HG03460 (cell line): ENCODE measurements around the gene UBE2B.
"Not testable (repeated sequence)": the region's sequence is repeated elsewhere in the genome, so short reads cannot be mapped to it uniquely, and the experiment has no call there.

Experiments used
- ATAC-seq: cut with Tn5 transposase; IDR thresholded peaks from one replicate; pipeline ENCODE4 v1.9.1; 2021; ENCODE audit not compliant: unreplicated experiment

The UBE2B gene

DNA sequence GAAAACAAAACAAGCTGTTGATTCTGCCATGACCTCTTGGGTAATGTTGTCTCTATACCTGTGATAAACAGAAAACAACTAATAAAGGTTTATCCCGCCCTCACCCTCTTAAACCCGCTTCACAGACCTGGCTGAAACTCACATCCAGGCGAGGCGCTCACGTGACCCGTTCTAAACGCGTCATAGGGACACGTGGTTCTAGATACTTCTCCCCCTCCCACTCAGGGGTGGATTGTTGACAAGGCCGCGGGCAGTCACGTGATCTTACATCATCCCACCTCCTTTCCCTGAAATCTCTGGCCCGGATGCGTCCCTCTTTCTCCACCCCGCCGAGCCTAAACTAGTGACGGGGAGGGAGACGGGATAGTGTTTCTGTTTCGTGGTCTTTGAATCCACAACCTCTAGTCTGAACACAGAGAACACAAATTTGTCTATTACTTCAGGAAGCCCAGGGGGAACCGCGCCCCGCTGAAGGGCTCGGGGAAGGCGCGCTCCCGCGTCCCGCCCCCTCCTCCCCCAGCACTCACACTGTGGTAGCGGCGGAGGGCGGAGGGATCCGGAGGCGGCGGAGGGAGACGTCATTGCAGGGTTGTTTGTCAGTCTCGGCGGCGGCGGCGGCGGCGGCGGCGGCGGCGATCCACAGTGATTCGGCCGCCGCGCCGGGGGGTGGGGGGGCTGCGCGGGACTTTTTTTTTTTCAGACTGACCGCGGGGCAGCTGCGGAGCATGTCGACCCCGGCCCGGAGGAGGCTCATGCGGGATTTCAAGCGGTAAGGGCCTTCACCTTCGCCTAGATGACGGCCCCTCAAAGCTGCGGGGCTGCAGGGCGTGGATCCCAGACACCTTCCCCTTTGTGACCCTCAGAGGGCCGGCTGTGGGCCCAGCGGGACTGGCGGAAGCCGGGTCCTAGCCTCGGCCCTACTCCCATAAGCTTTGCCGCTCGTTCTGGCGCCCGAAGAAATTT lies at the start of gene UBE2B:
Gene UBE2B (plus strand): TSS at position 699 of the 963 bp plus-strand sequence. CDS start 27 bp downstream, at position 726.
- peak; percentile 76 for ATAC-seq

DNA sequence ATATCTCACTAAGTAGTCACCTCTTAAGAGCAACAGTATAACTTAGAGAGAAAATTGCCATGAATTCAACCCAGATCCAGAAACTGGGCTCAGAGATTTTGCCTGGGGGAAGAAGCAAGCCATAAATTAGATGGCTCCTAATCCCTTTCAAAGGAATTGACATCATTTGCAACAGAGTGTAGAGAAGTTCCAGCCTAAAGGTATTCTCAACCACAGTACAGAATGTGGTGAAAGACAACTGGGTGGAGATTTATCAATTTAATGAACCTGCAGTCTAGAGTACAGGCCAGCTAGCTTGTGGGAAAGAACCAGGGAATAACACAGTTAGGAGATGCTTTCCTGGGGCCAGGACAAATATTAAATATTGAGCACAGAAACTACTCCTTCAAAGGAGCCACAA lies 44.0 kb upstream of the UBE2B start:
- ATAC-seq: no peak

DNA sequence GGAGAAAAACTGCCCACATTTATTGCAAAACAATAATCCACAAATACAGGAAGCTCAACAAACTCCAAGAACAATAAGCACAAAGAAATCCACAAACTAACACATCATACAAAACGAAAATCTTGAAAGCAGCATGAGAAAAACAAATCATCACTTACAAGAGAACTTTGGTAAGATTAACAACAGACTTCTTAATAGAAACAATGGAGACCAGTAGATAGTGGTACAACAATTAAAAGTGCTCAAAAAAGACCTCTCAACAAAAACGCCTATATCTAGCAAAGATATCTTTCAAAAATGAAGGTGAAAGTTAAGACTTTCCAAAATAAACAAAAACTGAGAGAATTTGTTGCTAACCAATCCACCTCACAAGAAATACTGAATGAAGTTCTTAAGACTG lies 42.8 kb upstream of the UBE2B start:
- no peak for ATAC-seq

DNA sequence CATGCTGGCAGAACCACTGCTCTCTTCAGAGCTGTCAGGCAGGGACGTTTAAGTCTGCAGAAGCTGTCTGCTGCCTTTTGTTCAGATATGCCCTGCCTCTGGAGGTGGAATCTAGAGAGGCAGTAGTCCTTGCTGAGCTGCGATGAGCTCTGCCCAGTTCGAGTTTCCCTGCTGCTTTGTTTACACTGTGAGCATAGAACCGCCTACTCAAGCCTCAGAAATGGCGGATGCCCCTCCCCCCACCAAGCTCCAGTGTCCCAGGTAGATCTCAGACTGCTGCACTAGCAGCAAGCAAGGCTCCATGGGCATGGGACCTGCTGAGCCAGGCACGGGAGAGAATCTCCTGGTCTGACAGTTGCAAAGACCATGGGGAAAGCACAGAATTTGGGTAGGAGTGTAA lies 34.5 kb upstream of the UBE2B start:
- ATAC-seq: not testable (repeated sequence)

DNA sequence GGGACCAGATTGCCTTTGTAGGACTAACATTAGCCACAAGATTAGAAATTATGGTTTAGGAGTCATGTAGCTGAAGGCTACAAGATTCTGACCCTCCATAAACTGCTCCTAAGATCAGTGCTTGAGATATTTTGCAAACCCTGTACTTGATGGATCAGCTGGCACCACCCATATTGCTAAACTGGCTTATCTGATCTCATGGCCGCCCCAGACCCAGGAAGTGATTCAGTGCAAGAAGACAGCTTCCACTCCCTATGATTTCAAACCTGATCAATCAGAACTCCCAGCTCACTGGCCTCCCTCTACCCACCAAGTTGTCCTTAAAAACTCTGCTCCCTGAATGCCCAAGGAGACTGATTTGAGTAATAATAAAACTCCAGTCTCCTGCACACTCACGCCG lies 27.9 kb upstream of the UBE2B start:
- ATAC-seq: not testable (repeated sequence)

DNA sequence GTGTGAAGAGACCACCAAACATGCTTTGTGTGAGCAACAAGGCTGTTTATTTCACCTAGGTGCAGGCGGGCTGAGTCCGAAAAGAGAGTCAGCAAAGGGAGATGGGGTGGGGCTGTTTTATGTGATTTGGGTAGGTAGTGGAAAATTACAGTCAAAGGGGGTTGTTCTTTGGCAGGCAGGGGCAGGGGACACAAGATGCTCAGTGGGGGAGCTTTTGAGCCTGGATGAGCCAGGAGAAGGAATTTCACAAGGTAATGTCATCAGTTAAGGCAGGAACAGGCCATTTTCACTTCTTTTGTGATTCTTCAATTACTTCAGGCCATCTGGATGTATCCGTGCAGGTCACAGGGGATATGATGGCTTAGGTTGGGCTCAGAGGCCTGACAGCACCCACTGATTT lies 25.9 kb upstream of the UBE2B start:
- not testable (repeated sequence) for ATAC-seq

DNA sequence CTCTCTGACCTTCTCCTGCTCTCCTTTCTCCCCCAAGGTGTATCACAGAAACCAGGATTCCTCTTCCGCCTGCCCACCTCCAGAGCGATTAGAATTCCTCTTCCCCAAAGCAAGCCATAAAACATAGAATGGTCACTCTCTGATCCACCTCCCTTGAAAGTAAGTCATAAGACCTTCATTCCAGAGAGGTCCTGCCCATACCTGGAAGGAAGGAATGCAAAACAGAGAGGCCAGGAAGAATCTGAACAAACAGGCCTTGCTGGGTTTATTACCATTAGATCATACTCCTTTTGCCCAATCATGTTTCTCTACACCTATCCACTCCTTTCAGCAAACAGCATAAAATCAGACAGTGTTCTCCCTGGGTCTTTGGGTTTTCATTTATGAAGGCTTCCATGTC lies 25.4 kb upstream of the UBE2B start:
- no peak for ATAC-seq

DNA sequence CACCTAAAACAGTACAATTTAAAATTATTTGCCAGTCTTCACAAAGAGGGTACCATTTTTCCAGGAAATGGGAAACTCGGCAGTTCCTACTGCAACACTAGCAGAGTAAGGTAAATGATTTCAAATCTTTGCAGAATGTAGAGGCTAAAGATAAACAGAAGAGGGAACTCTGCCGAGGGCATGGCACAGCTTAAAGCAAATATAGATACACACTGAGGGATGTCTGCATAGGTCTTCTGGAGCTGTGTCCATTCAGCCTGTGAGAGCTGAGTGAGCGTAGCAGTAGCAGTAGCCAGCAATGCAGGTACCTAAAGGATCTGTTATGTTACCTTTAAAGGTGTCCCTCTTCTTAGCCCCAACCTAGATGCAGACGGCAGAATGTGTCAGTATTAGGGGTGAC lies 21.9 kb upstream of the UBE2B start:
- ATAC-seq: no peak

DNA sequence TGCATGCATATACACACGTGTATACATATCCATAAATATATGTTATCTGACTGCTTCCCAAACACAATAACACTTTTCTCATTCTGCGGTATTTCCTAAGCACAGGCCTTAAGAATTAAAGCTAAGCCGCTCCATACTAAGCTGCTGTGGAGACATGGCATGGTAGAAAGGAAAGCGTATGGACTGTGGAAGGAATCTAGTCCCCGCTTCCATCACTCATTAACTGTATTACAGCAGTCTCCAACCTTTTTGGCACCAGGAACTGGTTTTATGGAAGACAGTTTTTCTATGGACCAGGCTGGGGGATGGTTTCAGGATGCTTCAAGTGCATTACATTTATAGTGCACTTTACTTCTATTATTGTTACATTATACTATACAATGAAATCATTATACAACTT lies 15.7 kb upstream of the UBE2B start:
- ATAC-seq: no peak

DNA sequence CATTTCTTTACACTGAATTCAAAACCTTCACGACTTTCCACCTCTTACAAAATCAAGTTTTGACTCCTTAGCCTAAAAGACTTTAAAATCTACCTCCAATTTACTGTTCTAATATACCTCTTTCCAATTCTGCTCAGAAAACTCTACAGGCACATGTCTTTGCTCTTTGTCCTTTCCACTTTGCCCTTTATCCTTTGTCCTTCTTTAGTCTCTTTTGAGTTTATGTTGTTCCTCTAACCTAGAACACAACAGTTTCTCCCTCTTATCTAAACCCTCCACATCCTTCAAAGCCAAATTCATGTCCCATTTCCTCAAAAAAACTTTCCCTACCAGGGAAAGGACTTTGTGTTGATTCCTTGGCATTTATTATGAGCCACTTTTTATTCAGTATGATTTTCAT lies 5.8 kb upstream of the UBE2B start:
- no peak for ATAC-seq

DNA sequence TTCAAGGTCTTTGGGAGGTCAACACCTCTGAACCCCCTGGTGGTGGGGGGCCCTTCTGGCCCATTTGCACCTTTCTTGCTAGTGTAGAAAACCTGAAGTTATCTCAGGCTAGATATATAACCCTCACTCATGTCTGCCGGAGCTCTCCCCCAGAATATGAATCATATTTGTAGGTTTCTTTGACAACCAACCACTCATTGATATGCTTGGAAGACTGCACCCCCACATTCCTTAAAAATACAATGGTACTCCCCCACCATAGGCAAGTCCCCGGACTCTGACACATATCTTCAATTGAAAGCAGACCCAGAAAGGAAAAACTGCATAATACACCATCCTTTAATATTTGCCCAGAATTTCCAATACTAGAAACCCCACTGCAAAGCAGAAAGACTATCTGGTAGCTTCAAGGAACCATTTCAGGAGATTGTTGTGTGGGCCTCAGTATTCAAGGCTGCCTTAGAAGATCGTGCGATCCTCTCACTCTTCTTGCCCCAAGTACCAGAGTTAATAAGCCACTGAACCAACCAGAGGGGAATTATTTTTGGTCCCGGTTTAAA lies 978 bp upstream of the UBE2B start:
- peak; percentile 5 for ATAC-seq

DNA sequence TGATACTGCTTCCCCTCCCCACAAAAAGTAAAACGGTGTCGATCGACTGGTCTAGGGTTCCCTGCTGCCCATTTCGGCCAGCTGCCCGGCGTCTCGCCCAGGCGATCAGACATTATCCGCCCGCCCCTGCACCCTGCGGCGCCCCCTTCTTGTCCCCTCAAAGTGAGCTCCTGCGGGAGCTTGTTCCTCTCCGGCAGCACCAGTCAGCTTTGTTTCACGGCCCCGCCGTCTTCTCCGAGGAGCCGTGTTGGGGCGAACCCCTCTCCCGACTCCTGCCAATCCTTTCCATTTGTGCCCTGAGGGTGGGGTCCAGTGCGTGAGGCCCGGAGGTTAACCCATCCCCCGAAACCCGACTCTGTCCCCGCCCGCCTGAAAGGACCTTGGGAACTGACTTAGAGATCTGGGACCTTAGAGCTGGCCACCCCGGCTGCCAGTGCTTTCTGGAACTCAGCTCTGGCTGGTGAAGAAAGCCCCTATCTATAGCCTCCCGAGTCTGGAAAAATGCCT lies 518 bp downstream of the UBE2B start:
- no peak for ATAC-seq

DNA sequence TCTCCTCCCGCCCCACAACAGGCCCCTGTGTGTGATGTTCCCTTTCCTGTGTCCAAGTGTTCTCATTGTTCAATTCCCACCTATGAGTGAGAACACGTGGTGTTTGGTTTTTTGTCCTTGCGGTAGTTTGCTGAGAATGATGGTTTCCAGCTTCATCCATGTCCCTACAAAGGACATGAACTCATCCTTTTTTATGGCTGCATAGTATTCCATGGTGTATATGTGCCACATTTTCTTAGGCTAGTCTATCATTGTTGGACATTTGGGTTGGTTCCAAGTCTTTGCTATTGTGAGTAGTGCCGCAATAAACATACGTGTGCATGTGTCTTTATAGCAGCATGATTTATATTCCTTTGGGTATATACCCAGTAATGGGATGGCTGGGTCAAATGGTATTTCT lies 2.3 kb downstream of the UBE2B start:
- not testable (repeated sequence) for ATAC-seq

DNA sequence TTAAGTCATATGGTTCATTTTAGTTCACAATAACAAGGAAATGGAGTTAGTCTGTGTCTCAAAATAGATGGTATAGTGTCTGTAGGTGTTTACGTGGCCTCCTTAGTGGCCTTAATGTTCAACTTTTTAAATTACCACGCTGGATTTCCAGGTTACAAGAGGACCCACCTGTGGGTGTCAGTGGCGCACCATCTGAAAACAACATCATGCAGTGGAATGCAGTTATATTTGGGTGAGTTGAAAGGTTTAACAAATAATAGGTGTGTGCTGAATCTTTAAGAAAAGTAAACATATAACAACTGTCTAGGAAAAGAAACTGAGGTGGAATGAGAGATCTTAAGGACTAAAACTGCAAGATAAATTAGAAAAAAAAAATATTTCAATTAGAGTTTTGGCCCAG lies 2.9 kb downstream of the UBE2B start:
- ATAC-seq: no peak

DNA sequence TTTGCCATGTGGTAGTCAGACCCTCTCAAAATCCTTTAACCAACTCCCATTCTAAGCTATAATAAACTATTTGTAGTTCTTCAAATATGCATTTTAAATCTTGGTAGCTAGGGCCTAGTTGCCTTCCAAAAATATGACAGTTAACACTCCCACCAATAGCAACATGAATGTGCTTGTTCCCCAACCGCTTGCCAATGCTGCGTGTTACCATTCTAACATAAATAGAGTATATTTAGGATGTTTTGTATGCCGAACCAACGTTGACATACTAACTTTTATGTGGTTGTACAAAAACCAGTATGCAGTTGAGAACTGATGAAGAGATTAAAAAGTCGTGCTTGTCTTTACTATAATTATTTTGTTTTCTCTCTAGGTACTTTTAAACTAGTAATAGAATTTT lies 9.0 kb downstream of the UBE2B start:
- no peak for ATAC-seq

DNA sequence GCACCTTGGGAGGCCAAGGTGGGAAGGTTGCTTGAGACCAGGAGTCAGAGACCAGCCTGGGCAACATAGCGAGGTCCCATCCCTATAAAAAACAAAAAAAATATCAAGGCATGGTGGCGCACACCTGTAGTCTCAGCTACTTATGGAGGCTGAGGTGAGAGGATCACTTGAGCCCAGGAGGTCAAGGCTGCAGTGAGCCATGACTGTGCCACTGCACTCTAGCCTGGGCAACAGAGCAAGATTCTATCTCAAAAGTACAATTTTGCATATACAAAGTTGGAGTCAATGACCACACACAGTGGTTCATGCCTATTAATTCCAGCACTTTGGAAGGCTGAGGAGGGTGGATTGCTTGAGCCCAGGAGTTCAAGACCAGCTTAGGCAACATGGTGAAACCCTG lies 10.8 kb downstream of the UBE2B start:
- not testable (repeated sequence) for ATAC-seq

DNA sequence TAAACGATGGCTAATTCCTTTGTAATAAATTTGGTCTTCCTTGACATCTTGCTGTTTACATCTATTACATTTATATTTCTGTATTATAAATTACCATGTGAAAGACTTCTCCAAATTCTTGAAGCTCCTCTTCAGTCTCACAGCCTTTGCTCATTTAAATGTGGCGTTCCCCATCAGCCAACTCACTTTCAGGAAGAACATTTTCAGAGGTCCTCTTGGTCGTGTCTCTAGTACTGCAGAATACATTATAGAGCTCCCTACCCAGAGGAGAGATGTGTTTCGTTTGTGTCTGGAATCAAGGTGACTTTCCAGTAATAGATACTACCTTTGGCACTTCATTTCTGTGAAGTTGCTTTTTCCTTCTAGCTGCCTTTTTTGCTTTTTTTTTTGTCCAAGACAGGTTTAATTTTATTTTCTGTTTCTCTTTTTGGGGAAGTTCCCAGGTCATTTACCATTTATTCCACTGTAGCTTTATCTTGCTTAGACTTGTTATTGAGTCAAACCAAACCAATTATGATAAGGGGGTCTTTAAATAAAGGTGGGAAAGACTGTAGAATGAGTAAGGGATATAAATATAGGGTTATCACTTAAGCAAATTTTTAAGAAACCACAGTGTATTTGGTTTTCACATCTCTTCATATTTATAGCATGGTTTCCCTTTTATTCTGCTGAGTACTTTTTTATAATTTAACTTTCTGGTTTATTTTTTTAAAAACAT lies 12.8 kb downstream of the UBE2B start:
- no peak for ATAC-seq

DNA sequence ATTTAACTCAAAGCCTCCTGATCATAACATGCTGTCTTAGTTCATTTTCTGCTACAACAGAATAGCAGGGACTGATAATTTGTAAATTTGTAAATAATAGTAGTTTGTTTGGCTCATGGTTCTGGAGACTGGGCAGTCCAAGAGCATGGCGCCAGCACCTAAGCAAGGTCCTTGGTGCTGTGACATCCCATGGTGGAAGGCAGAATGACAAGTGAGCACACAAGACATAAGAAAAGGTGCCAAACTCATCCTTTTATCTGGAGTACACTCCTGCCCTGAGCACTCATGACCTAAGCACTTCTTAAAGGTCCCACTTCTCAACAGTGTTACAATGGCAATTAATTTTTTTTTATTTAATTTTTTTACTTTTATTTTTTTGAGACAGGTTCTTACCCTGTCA lies 16.1 kb downstream of the UBE2B start:
- ATAC-seq: no peak

DNA sequence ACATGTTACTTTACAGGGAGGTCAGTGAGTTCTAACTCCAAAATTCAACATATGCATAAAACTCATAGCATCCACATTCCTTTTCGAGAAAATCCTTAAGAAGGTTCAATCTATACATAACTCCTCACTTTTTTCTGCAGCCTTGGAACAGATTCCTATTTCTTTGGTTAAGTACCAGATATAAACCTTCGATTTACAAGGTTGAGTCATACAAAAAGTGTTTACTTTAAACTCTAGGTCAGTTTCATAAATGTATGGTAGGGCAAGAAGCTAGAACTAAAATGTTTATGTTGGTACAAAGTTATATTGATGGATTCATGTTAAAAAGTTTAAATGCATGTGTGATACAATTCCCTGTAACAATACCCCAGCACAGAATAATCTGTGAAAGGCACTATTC lies 20.9 kb downstream of the UBE2B start:
- no peak for ATAC-seq

DNA sequence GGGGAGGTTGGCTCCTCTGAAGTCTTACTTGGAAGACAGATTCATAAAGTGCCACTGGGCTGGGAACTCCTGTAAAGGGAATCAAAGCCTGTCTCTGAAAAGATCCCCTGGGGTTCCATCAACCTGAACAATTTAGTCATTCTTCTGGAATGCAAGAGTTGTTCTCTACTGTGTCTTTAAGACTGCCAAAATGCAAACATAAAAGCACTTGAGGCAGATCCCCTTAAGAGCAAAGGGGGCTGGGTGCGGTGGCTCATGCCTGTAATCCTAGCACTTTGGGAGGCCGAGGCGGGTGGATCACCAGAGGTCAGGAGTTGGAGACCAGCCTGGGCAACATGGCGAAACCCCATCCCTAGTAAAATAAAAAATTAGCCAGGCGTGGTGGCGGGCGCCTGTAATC lies 23.6 kb downstream of the UBE2B start:
- no peak for ATAC-seq

DNA sequence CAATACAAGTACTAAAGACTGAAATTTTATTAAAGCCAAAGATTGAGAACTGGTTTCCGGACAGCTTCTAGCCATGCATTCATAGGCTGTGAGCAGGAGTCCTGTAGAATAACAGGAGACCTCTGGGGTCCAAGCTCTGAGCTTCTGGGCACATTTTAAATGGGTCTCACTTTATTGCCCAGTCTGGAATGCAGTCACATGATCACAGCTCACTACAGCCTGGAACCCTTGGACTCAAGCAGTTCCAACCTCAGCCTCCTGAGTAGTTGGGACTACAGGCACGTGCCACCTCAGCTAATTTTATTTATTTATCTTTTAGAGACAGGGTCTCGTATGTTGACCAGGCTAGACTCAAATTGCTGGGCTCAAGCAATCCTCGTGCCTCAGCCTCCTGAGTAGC lies 24.9 kb downstream of the UBE2B start:
- ATAC-seq: no peak

DNA sequence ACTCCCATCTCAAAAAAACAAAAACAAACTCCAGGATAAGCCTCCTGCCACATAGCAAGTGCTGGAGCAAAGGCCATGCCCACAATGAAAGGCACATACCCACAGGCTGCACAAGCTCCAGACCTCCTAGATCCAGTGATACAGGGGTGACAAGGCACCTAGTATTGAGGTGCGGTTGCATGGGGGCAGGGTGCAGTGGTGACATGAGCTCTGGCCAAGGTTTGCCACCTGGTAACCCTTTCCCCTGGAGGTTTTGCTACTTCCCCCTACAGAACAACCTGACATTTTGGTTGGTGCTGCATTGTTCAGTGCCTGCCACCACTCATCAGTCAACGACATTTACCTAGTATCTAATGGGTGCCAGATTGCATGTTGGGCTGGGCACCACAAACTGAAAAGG lies 25.8 kb downstream of the UBE2B start:
- no peak for ATAC-seq
